BLaER1 treated with 17β-estradiol and CSF1 and Interleukin-3, amounts not matched to agents 10 nM and 100 nM (cell line): ENCODE results near the gene ACSS2.

ENCODE experiments used
- H3K27ac ChIP-seq, 11 experiments: shearing (Covaris generic); formaldehyde crosslinking; 2 replicates each; pipeline ENCODE4 v1.8.1; 2022
- H3K27me3 ChIP-seq, 11 experiments: shearing (Covaris generic); formaldehyde crosslinking; 2 replicates each; pipeline ENCODE4 v1.8.1; 2022
- H3K36me3 ChIP-seq, 11 experiments: shearing (Covaris generic); formaldehyde crosslinking; 2 replicates each; pipeline ENCODE4 v1.8.1; 2022
- H3K4me1 ChIP-seq, 10 experiments: shearing (Covaris generic); formaldehyde crosslinking; 2 replicates each; pipeline ENCODE4 v1.8.1; 2022
- H3K4me2 ChIP-seq, 11 experiments: shearing (Covaris generic); formaldehyde crosslinking; 2 replicates each; pipeline ENCODE4 v1.8.1; 2022
- H3K4me3 ChIP-seq, 10 experiments: shearing (Covaris generic); formaldehyde crosslinking; 2 replicates each; pipeline ENCODE4 v1.8.1; 2022
- H3K9ac ChIP-seq, 11 experiments: shearing (Covaris generic); formaldehyde crosslinking; 2 replicates each; pipeline ENCODE4 v1.8.1; 2022
- H3K9me3 ChIP-seq, 11 experiments: shearing (Covaris generic); formaldehyde crosslinking; replicated peaks in 1 of 11; 2 replicates each; pipeline ENCODE4 v1.8.1; 2022
- H4K20me1 ChIP-seq, 11 experiments: shearing (Covaris generic); formaldehyde crosslinking; 2 replicates each; pipeline ENCODE4 v1.8.1; 2022
- Cebpa-rat ChIP-seq, 11 experiments: shearing (Covaris generic); IDR thresholded peaks; 2 replicates each; pipeline ENCODE4 v1.8.1; 2022

ACSS2 gene

DNA sequence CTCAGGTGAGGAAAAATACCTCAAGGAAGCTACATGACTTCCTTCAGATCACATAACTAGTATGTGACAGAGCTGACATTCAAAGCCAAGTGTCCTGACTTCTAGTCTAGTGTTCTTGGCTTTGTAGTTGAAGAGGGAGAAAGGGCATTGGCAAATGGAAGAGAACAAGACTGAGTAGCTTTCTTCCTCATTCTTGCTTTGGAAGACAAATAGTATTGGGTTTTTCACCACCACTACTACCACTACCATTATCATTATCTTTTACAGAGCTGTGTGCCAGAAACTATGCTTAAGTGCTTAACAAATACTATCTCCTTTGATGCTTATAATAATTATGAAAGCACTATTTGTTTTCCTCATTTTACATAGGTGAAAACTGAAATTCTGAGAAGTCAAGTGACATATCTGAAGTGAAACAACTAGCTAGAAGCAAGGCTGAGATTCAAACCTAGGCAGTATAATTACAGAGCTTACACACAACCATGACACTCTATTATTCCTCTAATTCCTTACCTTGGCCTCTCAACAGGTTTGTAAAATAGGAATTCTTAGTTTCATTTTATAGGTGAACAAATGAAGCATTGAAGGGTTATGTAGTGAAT lies 6.8 kb downstream of the ACSS2 start:
- Histone ChIP-seq H3K4me3 (no peak overlapping the region), H3K36me3 (peaks cover 22 to 56% (median 34%) of the 10 kb centered on the region in 11 experiments), H3K27me3 (no peaks in the 10 kb centered on the region), H3K9me3 (no peaks in the 10 kb centered on the region), H3K4me1 (peaks cover 0 to 3% (median under 1%) of the 10 kb centered on the region in 10 experiments; a peak in 7 of 20 replicates), H3K9ac (no peak overlapping the region), H3K27ac (no peak overlapping the region), H3K4me2 (no peak overlapping the region), H4K20me1 (peaks cover 0 to 6% (median 0%) of the 10 kb centered on the region in 11 experiments; a peak in 1 of 22 replicates)
- TF ChIP-seq Cebpa-rat (IDR thresholded peaks at IDR 0.05) = no peak

DNA sequence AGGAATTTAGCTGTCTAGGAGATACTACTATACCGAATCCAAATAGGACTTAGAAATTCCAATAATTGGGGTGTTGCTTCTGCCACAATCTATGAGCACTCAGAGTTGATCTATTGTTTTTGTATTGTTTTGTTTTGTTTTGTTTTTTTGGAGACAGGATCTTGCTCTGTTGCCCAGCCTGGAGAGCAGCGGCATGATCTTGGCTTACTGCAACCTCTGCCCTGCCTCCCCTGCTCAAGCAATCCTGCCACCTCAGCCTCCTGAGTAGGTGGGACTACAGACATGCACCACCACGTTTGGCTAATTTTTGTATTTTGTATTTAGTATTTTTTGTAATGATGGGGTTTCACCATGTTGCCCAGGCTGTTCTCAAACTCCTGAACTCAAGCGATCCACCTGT lies 7.4 kb downstream of the ACSS2 start:
- Histone ChIP-seq H3K9ac (no peak overlapping the region), H4K20me1 (peaks cover 0 to 6% (median 0%) of the 10 kb centered on the region in 11 experiments; a peak in 1 of 22 replicates), H3K36me3 (peaks cover 22 to 56% (median 34%) of the 10 kb centered on the region in 11 experiments), H3K4me1 (peaks cover 3 to 9% (median 6%) of the 10 kb centered on the region in 10 experiments; a peak in 15 of 20 replicates), H3K27ac (no peak overlapping the region), H3K9me3 (no peaks in the 10 kb centered on the region), H3K4me2 (no peak overlapping the region), H3K4me3 (no peak overlapping the region), H3K27me3 (no peaks in the 10 kb centered on the region)
- TF ChIP-seq Cebpa-rat (IDR thresholded peaks at IDR 0.05) = no peak

GRCh38 chr20:34884260-34884659 lies 7.8 kb downstream of the ACSS2 start:
- Histone ChIP-seq H3K36me3 (peaks cover 22 to 56% (median 34%) of the 10 kb centered on the region in 11 experiments), H3K9ac (no peak overlapping the region), H3K27ac (no peak overlapping the region), H3K9me3 (no peaks in the 10 kb centered on the region), H3K4me3 (no peak overlapping the region), H3K4me1 (peaks cover 3 to 14% (median 9%) of the 10 kb centered on the region in 10 experiments; a peak in 15 of 20 replicates), H3K27me3 (no peaks in the 10 kb centered on the region), H4K20me1 (peaks cover 0 to 6% (median 0%) of the 10 kb centered on the region in 11 experiments; a peak in 1 of 22 replicates), H3K4me2 (no peak overlapping the region)
- no peak for TF ChIP-seq Cebpa-rat (IDR thresholded peaks at IDR 0.05)

- H3K9ac ChIP-seq = no peak overlapping the region
- TF ChIP-seq Cebpa-rat (IDR thresholded peaks at IDR 0.05) = no peak
- no peaks in the 10 kb centered on the region; a peak in 1 of 22 replicates for H4K20me1 ChIP-seq
- H3K27me3 ChIP-seq = no peaks in the 10 kb centered on the region
- no peak overlapping the region for H3K27ac ChIP-seq
- peaks cover 22 to 65% (median 34%) of the 10 kb centered on the region in 11 experiments for H3K36me3 ChIP-seq
- H3K9me3 ChIP-seq = no peaks in the 10 kb centered on the region
- H3K4me2 ChIP-seq = no peak overlapping the region
- peaks cover 6 to 28% (median 13%) of the 10 kb centered on the region in 10 experiments for H3K4me1 ChIP-seq
- no peak overlapping the region for H3K4me3 ChIP-seq
Measured at GRCh38 chr20:34886122-34886521, 9.7 kb downstream of the ACSS2 start.

GRCh38 chr20:34887023-34887422 lies 10.6 kb downstream of the ACSS2 start:
- Histone ChIP-seq H3K9ac (no peak overlapping the region), H3K9me3 (no peaks in the 10 kb centered on the region), H3K4me3 (no peak overlapping the region), H3K27me3 (no peaks in the 10 kb centered on the region), H3K4me2 (no peak overlapping the region), H3K27ac (no peak overlapping the region), H3K36me3 (peaks cover 22 to 65% (median 34%) of the 10 kb centered on the region in 11 experiments), H4K20me1 (no peaks in the 10 kb centered on the region), H3K4me1 (peaks cover 9 to 37% (median 18%) of the 10 kb centered on the region in 10 experiments)
- no peak for TF ChIP-seq Cebpa-rat (IDR thresholded peaks at IDR 0.05)

GRCh38 chr20:34888468-34888867 lies 12.1 kb downstream of the ACSS2 start:
- Histone ChIP-seq H3K36me3 (peaks cover 12 to 51% (median 24%) of the 10 kb centered on the region in 11 experiments), H3K4me1 (peaks cover 9 to 51% (median 19%) of the 10 kb centered on the region in 10 experiments), H4K20me1 (no peaks in the 10 kb centered on the region), H3K9me3 (no peaks in the 10 kb centered on the region), H3K27me3 (no peaks in the 10 kb centered on the region), H3K27ac (peak overlapping the region in 2 of 11 experiments; percentile 5 to 47; a peak in 3 of 22 replicates), H3K4me3 (no peak overlapping the region), H3K4me2 (peak overlapping the region in 10 of 11 experiments; percentile 10 to 43 (median 26); a peak in 11 of 22 replicates), H3K9ac (no peak overlapping the region)
- TF ChIP-seq Cebpa-rat (IDR thresholded peaks at IDR 0.05) = no peak

DNA sequence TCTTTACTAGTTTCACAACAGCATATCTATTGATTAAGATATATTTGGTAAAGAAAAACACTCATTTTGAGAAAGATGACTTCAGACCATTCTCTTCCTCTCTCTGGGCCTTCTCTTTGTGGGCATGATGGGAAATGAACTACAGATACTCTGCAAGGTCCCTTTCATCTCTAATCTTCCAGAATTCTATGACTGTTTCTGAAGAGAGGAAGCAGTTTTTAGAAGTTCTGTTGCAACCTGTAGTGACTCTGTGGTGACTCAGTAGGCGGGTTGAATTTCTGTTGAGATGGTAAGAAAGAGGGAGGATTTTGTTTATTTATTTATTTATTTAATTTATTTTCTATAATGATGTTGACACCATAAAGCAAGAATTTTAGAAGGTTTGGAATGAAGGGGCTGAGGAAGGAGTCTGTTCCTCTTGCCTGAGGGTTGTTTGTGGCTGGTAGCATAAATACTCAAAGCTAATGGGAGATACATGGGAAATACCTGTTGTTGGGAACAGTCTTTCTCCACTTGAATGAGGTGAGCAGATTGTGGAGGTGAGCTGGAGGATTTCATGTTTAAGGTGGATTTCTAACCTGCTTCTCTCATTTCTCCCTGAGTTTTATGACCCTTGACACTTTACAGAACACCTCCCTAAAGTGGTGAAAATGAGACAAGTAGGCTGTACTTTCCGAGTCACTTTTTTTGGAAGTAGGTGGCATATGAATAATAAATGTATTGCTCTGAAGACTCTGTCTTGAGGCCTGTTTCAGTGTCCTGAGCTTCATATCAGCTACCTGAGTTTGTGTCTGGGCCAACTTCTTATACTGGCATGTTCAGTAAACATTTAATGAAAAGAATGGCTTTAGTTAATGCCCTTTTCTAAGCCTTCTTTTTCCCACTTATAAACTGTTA lies 15.0 kb downstream of the ACSS2 start:
- Histone ChIP-seq H3K4me1 (peaks cover 9 to 51% (median 19%) of the 10 kb centered on the region in 10 experiments), H3K9me3 (no peaks in the 10 kb centered on the region), H3K4me3 (no peak overlapping the region), H3K36me3 (peaks cover 0 to 23% (median 2%) of the 10 kb centered on the region in 11 experiments; a peak in 6 of 22 replicates), H3K27me3 (no peaks in the 10 kb centered on the region), H3K9ac (peak overlapping the region in 3 of 11 experiments; percentile 38 to 63 (median 58); a peak in 6 of 22 replicates), H3K4me2 (peak overlapping the region in 6 of 11 experiments; percentile 30 to 74 (median 66); a peak in 10 of 22 replicates), H4K20me1 (no peaks in the 10 kb centered on the region), H3K27ac (peak overlapping the region in 6 of 11 experiments; percentile 30 to 80 (median 65); a peak in 9 of 22 replicates)
- TF ChIP-seq Cebpa-rat (IDR thresholded peaks at IDR 0.05) = no peak

GRCh38 chr20:34892671-34893070 lies 16.3 kb downstream of the ACSS2 start:
- TF ChIP-seq Cebpa-rat (IDR thresholded peaks at IDR 0.05) = no peak
- no peak overlapping the region for H3K9ac ChIP-seq
- peak overlapping the region in 1 of 11 experiments; percentile 80; a peak in 2 of 22 replicates for H3K27ac ChIP-seq

GRCh38 chr20:34894723-34895122 lies 18.3 kb downstream of the ACSS2 start:
- TF ChIP-seq Cebpa-rat (IDR thresholded peaks at IDR 0.05) = no peak
- no peak overlapping the region for H3K4me3 ChIP-seq
- peaks cover 0 to 10% (median 0%) of the 10 kb centered on the region in 11 experiments; a peak in 2 of 22 replicates for H3K36me3 ChIP-seq
- peaks cover 0 to 43% (median 14%) of the 10 kb centered on the region in 10 experiments; a peak in 13 of 20 replicates for H3K4me1 ChIP-seq
- peaks cover 0 to 11% (median 6%) of the 10 kb centered on the region in 11 experiments; a peak in 9 of 22 replicates for H3K9me3 ChIP-seq
- no peak overlapping the region for H3K4me2 ChIP-seq
- no peaks in the 10 kb centered on the region for H4K20me1 ChIP-seq
- no peak overlapping the region for H3K27ac ChIP-seq
- no peak overlapping the region for H3K9ac ChIP-seq
- H3K27me3 ChIP-seq = no peaks in the 10 kb centered on the region

More at GRCh38 chr20:34892671-34893070, 16.3 kb downstream of the ACSS2 start:
- H3K36me3 ChIP-seq = peaks cover 0 to 15% (median 0%) of the 10 kb centered on the region in 11 experiments; a peak in 3 of 22 replicates
- H4K20me1 ChIP-seq = no peaks in the 10 kb centered on the region
- H3K4me3 ChIP-seq = no peak overlapping the region
- peak overlapping the region in 4 of 11 experiments; percentile 61 to 74 (median 71); a peak in 6 of 22 replicates for H3K4me2 ChIP-seq
- peaks cover 9 to 51% (median 19%) of the 10 kb centered on the region in 10 experiments for H3K4me1 ChIP-seq
- no peaks in the 10 kb centered on the region; a peak in 1 of 22 replicates for H3K9me3 ChIP-seq
- H3K27me3 ChIP-seq = no peaks in the 10 kb centered on the region
